Progenitor cell of endocrine pancreas (in vitro differentiated cells): ENCODE results near the gene RUSF1. TPM values are rescaled to one million over a fixed set of nuclear protein-coding genes. Genes with fewer than 3 reads are reported as not detected.
"Not testable (repeated sequence)": the region's sequence is repeated elsewhere in the genome, so short reads cannot be mapped to it uniquely, and the experiment has no call there.

ENCODE experiments used
- DNase-seq: peaks from one replicate; pipeline ENCODE4 v3.0.0; 2021; ENCODE audit warnings: low spot score; ENCODE audit not compliant: unreplicated experiment
- H3K27ac Mint-ChIP-seq: 2 replicates; pipeline ENCODE4 v1.8.0; 2021; ENCODE audit warnings: mild to moderate bottlenecking, moderate library complexity, mixed read lengths
- H3K27me3 Mint-ChIP-seq: 2 replicates; pipeline ENCODE4 v1.8.0; 2021; ENCODE audit warnings: mixed read lengths
- H3K36me3 Mint-ChIP-seq: 2 replicates; pipeline ENCODE4 v1.8.0; 2022; ENCODE audit warnings: mixed read lengths; ENCODE audit not compliant: insufficient read depth
- H3K4me1 Mint-ChIP-seq: 2 replicates; pipeline ENCODE4 v1.8.0; 2021; ENCODE audit warnings: low read depth, mixed read lengths
- H3K4me3 Mint-ChIP-seq: 2 replicates; pipeline ENCODE4 v1.8.0; 2021; ENCODE audit warnings: low read depth, mild to moderate bottlenecking, moderate library complexity, mixed read lengths
- H3K9me3 Mint-ChIP-seq: 2 replicates; pipeline ENCODE4 v1.8.0; 2021; ENCODE audit warnings: low read depth, mixed read lengths
- total RNA-seq: library from RNA; stranded (reverse); gene quantifications from 2 replicates; pipeline ENCODE4 v1.2.1, GENCODE V29; 2021
- TF ChIP-seq, protein P1 (sequence below): fragments of 200-600 bp; sonication (generic); IDR thresholded peaks from one replicate; pipeline ENCODE4 v1.5.0; 2021; ENCODE audit warnings: antibody characterized with exemption, mild to moderate bottlenecking; ENCODE audit not compliant: unreplicated experiment

RUSF1 gene
- total RNA-seq, 1 donor from 2014 or later = 65.1 TPM

DNA sequence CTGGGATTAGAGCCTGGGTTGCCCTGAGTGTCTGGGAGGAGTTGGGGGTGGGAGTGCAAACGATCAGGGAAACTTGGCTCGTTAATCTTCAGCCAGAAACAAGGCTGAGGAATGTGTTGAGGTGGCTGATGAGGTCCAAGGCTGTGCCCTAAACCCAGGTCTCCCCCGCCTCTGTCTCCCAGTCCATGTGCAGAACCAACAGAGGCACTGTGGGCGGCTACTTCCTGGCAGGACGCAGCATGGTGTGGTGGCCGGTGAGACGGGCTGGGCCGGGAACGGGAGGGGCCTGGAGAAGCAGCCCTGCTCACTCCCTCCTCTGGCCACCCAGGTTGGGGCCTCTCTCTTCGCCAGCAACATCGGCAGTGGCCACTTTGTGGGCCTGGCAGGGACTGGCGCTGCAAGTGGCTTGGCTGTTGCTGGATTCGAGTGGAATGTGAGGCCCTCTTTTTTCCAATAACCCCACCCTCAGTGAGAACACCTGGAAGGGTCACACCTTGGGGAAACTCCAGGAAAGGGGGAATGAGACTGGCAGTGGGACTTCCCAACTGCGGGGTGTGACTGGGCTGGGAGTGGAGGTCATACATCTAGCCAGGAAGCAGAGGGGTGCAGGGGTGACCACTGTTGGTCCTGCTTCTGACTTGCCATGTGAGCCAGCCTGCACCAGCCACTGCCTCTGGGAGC is 23.6 kb downstream of the RUSF1 start:
- H3K4me3 Mint-ChIP-seq = no peak overlapping the region
- peak overlapping the region; percentile 24 for H3K27ac Mint-ChIP-seq
- TF ChIP-seq, protein P1, sequence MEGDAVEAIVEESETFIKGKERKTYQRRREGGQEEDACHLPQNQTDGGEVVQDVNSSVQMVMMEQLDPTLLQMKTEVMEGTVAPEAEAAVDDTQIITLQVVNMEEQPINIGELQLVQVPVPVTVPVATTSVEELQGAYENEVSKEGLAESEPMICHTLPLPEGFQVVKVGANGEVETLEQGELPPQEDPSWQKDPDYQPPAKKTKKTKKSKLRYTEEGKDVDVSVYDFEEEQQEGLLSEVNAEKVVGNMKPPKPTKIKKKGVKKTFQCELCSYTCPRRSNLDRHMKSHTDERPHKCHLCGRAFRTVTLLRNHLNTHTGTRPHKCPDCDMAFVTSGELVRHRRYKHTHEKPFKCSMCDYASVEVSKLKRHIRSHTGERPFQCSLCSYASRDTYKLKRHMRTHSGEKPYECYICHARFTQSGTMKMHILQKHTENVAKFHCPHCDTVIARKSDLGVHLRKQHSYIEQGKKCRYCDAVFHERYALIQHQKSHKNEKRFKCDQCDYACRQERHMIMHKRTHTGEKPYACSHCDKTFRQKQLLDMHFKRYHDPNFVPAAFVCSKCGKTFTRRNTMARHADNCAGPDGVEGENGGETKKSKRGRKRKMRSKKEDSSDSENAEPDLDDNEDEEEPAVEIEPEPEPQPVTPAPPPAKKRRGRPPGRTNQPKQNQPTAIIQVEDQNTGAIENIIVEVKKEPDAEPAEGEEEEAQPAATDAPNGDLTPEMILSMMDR = no peak
- H3K27me3 Mint-ChIP-seq = peaks cover 67% of the 10 kb centered on the region
- H3K9me3 Mint-ChIP-seq = no peaks in the 10 kb centered on the region
- peaks cover 4% of the 10 kb centered on the region for H3K36me3 Mint-ChIP-seq
- no peak for DNase-seq
- H3K4me1 Mint-ChIP-seq = peaks cover 14% of the 10 kb centered on the region

DNA sequence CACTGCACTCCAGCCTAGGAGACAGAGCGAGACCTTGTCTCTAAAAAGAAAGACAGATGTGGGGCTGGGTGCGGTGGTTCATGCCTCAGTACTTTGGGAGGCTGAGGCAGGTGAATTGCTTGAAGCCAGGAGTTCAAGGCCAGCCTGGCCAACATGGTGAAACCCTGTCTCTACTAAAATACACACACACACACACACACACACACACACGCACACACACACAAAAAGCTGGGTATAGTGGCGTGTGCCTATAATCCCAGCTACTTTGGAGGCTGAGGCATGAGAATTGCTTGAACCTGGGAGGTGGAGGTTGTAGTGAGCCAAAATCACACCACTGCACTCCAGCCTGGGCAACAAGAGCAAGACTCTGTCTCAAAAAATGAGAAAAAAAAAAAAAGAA is 24.1 kb downstream of the RUSF1 start:
- H3K36me3 Mint-ChIP-seq, DNase-seq, H3K4me3 Mint-ChIP-seq, H3K9me3 Mint-ChIP-seq: not testable (repeated sequence)
- Mint-ChIP-seq H3K4me1 (peaks cover 14% of the 10 kb centered on the region), H3K27me3 (peaks cover 63% of the 10 kb centered on the region), H3K27ac (peak overlapping the region; percentile 24)

DNA sequence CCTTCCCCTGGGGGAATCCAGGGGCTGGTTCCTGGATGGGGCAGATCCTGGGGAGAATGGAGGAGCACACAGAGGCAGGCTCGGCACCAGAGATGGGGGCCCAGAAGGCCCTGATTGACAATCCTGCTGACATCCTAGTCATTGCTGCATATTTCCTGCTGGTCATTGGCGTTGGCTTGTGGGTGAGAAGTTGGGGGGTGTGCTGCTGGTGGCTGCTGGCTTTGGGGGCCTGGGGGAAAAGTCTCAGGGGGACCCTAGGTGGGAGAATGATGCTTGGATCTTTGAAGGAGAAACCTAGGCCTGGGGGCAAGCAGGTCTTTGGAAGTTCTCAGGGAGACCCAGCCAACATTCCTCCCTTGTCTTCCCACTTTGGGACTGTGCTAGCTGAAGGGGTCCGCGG is 25.1 kb downstream of the RUSF1 start, which contains the start of gene SLC5A2:
Gene SLC5A2 (plus strand): TSS at position 43 of the 400 bp plus-strand sequence. CDS start 14 bp downstream, at position 57.
- no peak within 1 kb of the TSS for H3K4me3 Mint-ChIP-seq
- DNase-seq = no peak
- H3K36me3 Mint-ChIP-seq = no peaks in the 10 kb centered on the region
- TF ChIP-seq, protein P1 = no peak
- no peak within 1 kb of the TSS for H3K27ac Mint-ChIP-seq
- H3K9me3 Mint-ChIP-seq = no peaks in the 10 kb centered on the region
- peaks cover 61% of the 10 kb centered on the region for H3K27me3 Mint-ChIP-seq
- H3K4me1 Mint-ChIP-seq = peaks cover 14% of the 10 kb centered on the region

DNA sequence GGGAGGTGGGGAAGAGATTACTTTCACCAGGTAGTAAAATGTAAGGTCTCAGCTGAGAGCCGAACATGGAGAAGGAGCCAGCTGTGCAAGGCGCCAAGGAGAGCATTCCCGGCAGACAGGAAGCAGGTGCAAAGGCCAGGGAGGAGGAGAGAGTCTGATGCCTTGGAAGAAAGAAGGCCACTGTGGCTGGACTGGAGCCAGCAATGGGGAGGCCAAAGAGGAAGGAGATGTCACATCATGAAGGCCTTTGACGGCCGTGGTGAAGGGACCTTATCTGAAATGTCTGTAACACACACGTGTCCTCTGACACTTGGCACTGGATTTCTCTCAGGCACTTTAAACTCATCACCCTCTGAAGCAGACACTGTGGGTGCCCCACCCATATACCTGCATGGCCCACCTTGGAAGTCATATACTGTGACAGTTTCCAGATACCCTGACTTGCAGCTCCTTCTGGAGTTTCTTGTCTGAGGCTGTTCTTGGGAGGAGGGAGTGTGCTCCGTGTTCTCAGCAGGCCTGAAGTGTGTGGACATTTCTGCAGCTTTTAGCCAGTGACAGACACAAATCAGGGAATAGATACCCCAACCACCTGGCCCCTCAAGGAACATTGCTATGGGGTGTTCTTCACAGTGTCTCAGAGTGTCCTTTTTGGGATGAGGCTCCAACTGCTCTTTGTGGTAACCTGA is 27.2 kb downstream of the RUSF1 start:
- peaks cover 25% of the 10 kb centered on the region for H3K4me1 Mint-ChIP-seq
- H3K4me3 Mint-ChIP-seq = no peak overlapping the region
- H3K27ac Mint-ChIP-seq = no peak overlapping the region
- no peaks in the 10 kb centered on the region for H3K36me3 Mint-ChIP-seq
- H3K9me3 Mint-ChIP-seq = no peaks in the 10 kb centered on the region
- TF ChIP-seq, protein P1 = no peak
- DNase-seq = no peak
- peaks cover 51% of the 10 kb centered on the region for H3K27me3 Mint-ChIP-seq

DNA sequence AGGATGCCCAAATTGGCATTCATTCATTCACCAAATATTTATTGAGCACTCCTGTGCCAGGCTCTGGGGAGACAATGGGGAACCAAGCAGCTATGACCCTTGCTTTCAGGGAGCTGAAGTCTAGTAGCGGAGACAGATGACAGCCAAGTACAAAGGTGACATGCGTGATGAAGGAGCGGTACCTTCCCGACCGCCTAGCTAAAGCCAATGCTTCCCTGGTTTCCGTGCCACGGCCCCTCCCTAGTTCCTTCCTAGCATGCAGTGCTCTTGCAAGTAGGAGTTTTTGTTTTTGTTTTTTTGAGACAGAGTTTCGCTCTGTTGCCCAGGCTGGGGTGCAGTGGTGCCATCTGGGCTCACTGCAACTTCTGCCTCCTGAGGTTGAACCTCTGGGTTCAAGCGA is 28.4 kb downstream of the RUSF1 start:
- DNase-seq = no peak
- no peaks in the 10 kb centered on the region for H3K36me3 Mint-ChIP-seq
- no peaks in the 10 kb centered on the region for H3K9me3 Mint-ChIP-seq
- H3K4me3 Mint-ChIP-seq = no peak overlapping the region
- TF ChIP-seq, protein P1 = no peak
- H3K27ac Mint-ChIP-seq = no peak overlapping the region
- H3K27me3 Mint-ChIP-seq = peaks cover 51% of the 10 kb centered on the region
- peaks cover 20% of the 10 kb centered on the region for H3K4me1 Mint-ChIP-seq

DNA sequence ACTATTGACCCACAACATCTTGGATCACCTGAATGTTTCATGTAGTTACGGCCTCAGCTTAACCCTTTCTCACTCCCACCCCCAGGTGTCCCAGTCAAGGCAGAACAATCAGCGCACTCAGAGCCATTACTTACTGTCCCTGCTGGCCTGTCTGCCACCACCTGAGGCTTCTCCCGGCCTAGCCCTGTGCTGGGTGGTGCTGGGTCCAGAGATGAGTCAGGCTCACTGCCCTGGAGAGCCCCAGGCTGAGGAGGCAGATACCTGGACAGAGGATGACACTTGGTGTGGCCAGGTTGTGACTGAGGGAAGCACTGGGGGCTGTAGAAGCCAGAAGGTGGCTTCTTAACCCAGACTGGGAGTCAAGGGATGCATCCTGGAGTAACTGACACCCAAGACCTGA is 29.2 kb downstream of the RUSF1 start:
- H3K36me3 Mint-ChIP-seq = no peaks in the 10 kb centered on the region
- no peaks in the 10 kb centered on the region for H3K9me3 Mint-ChIP-seq
- H3K4me3 Mint-ChIP-seq = no peak overlapping the region
- peaks cover 57% of the 10 kb centered on the region for H3K27me3 Mint-ChIP-seq
- no peak for DNase-seq
- TF ChIP-seq, protein P1 = no peak
- H3K27ac Mint-ChIP-seq = no peak overlapping the region
- H3K4me1 Mint-ChIP-seq = peaks cover 14% of the 10 kb centered on the region
